AG09309 (cell line): ENCODE results near the gene GLIS1.

Source experiments
- DNase-seq: peaks from one replicate; pipeline ENCODE4 v3.0.0-alpha.2; 2010; ENCODE audit warnings: low read depth
- H3K4me3 ChIP-seq: 2 replicates; pipeline ENCODE4 v1.5.1; 2011; ENCODE audit warnings: mild to moderate bottlenecking, low read depth, low read length, moderate library complexity; ENCODE audit not compliant: control insufficient read depth
- CTCF ChIP-seq: IDR thresholded peaks from 2 replicates; pipeline ENCODE4 v1.5.1; 2011; ENCODE audit warnings: mild to moderate bottlenecking, low read depth, low read length, inconsistent platforms; ENCODE audit not compliant: insufficient read depth, control insufficient read depth; ENCODE audit errors: missing control alignments

Gene GLIS1

GRCh38 chr1:53476579-53476978 lies 262.4 kb downstream of the GLIS1 start:
- H3K4me3 ChIP-seq = no peak overlapping the region
- DNase-seq = no peak
- TF ChIP-seq CTCF = no peak

- H3K4me3 ChIP-seq = no peak overlapping the region
- DNase-seq = no peak
- TF ChIP-seq CTCF = no peak
Observed at GRCh38 chr1:53475664-53476063, 263.3 kb downstream of the GLIS1 start.

- no peak overlapping the region for H3K4me3 ChIP-seq
- peak; percentile 43 for TF ChIP-seq CTCF
- DNase-seq = no peak
Observed at GRCh38 chr1:53473463-53473862, 265.5 kb downstream of the GLIS1 start.

- DNase-seq = no peak
- H3K4me3 ChIP-seq = no peak overlapping the region
- TF ChIP-seq CTCF = no peak
Observed at GRCh38 chr1:53471000-53471399, 268.0 kb downstream of the GLIS1 start.

GRCh38 chr1:53470584-53470983 lies 268.4 kb downstream of the GLIS1 start:
- no peak overlapping the region for H3K4me3 ChIP-seq
- DNase-seq = no peak
- no peak for TF ChIP-seq CTCF

- DNase-seq = peak; percentile 13
- H3K4me3 ChIP-seq = no peak overlapping the region
- TF ChIP-seq CTCF = peak; percentile 67
Observed at GRCh38 chr1:53470155-53470554, 268.8 kb downstream of the GLIS1 start.

- no peak overlapping the region for H3K4me3 ChIP-seq
- DNase-seq = no peak
- TF ChIP-seq CTCF = peak; percentile 5
Observed at GRCh38 chr1:53469373-53469772, 269.6 kb downstream of the GLIS1 start.
